Hematopoietic multipotent progenitor cell treated with erythropoietin and hydrocortisone succinate and interleukin-3 and kit ligand, for 15 days (in vitro differentiated cells): ENCODE data around the gene LPAR2.
"Not testable (repeated sequence)": the region's sequence is repeated elsewhere in the genome, so short reads cannot be mapped to it uniquely, and the experiment has no call there.

ENCODE experiments used
- DNase-seq: peaks from one replicate; pipeline ENCODE4 v3.0.0-alpha.2; 2015; ENCODE audit warnings: low spot score

LPAR2 gene

GRCh38 chr19:19631346-19631745 lies 3.3 kb upstream of the LPAR2 start:
- no peak for DNase-seq

- no peak for DNase-seq
Measured at GRCh38 chr19:19630426-19630825, 2.4 kb upstream of the LPAR2 start.

- no peak for DNase-seq
Measured at GRCh38 chr19:19630062-19630414, 2.0 kb upstream of the LPAR2 start.

GRCh38 chr19:19628501-19629134 lies 598 bp upstream of the LPAR2 start:
- DNase-seq: no peak

- DNase-seq: no peak
Measured at GRCh38 chr19:19626516-19627472, 1.2 kb downstream of the LPAR2 start.

GRCh38 chr19:19624032-19624570 lies 3.9 kb downstream of the LPAR2 start:
- DNase-seq: no peak

- DNase-seq: no peak
Measured at GRCh38 chr19:19623383-19623782, 4.6 kb downstream of the LPAR2 start.

GRCh38 chr19:19619849-19620210 lies 8.2 kb downstream of the LPAR2 start:
- DNase-seq: no peak

GRCh38 chr19:19619181-19619848 lies 8.7 kb downstream of the LPAR2 start:
- DNase-seq: no peak

GRCh38 chr19:19618219-19619051 lies 9.6 kb downstream of the LPAR2 start, which contains the start of gene PBX4:
PBX4 (minus strand) TSS chr19:19618687; CDS start chr19:19618629, 58 bp downstream.
- DNase-seq: peak; percentile 76

- DNase-seq: no peak
Measured at GRCh38 chr19:19615086-19615485, 12.9 kb downstream of the LPAR2 start.

GRCh38 chr19:19613506-19613905 lies 14.5 kb downstream of the LPAR2 start:
- no peak for DNase-seq

- DNase-seq: no peak
Measured at GRCh38 chr19:19610376-19611202, 17.4 kb downstream of the LPAR2 start.

GRCh38 chr19:19606686-19607085 lies 21.3 kb downstream of the LPAR2 start:
- DNase-seq: not testable (repeated sequence)

- DNase-seq: no peak
Measured at GRCh38 chr19:19606021-19606420, 22.0 kb downstream of the LPAR2 start.

GRCh38 chr19:19602713-19603324 lies 25.2 kb downstream of the LPAR2 start:
- no peak for DNase-seq

- DNase-seq: no peak
Measured at GRCh38 chr19:19602136-19602712, 25.8 kb downstream of the LPAR2 start.

GRCh38 chr19:19600793-19601330 lies 27.2 kb downstream of the LPAR2 start:
- no peak for DNase-seq

- not testable (repeated sequence) for DNase-seq
Measured at GRCh38 chr19:19598728-19599451, 29.1 kb downstream of the LPAR2 start.
